Measurements from ENCODE around the gene GRIP2. TPM values are rescaled to one million over a fixed set of nuclear protein-coding genes. Genes with fewer than 3 reads are reported as not detected.

GRIP2 gene
- total RNA-seq, 1 experiment from 2014 or later = not detected

DNA sequence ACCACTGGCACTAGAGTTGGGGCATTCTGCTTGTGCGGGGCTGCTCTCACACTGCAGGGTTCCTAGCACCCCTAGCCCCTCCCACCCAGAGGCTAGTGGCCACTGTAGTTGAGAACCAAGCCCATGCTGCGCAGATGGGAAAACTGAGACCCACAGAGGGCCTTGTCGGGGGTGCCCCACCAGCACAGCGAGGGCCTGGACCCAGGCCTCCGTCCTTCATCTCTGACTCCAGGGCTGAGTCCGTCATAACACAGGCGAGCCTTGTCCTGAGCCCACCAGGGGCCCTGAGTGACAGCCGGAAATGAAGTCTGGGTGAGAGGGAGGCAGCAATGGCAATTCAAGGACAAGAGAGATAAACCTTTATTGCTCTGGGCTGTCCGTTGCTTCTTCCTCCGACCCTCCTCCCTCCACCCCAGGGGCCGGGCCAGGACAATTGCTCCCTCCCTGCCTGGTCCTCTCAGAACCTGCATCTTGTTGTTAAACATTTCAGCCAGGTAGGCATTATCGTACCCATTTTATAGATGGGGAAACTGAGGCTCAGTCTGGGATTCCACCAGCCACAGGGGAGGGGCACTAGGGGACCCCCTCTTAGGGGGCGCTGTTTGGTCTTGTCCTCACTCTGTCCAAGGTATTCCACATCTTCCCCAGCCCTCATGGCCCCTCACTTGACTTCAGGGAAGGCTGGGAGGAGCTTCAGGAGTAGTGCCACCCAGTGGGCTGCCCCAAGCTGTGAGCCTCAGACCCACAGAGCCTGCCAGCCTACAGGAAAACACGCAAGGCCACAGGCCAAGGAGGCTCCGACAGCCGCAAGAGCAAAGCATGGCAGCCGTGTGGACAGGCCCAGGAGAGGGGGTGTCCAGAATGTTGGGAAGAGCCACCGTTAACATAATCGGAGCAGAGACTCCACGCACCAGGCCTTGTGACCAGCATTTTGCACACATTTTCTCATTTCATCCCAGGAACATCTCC is 4.4 kb upstream of the GRIP2 start:
- peaks cover 17% of the 10 kb centered on the region for H3K27me3 Mint-ChIP-seq (ENCODE audit: insufficient read depth, unreplicated experiment)
- no peak for DNase-seq (ENCODE audit: unreplicated experiment)
- H3K36me3 Mint-ChIP-seq (ENCODE audit: insufficient read depth, unreplicated experiment) = no peaks in the 10 kb centered on the region
- no peaks in the 10 kb centered on the region for H3K9me3 Mint-ChIP-seq (ENCODE audit: unreplicated experiment)
- POLR2A ChIA-PET = no interaction called here
- TF ChIP-seq, protein P1, sequence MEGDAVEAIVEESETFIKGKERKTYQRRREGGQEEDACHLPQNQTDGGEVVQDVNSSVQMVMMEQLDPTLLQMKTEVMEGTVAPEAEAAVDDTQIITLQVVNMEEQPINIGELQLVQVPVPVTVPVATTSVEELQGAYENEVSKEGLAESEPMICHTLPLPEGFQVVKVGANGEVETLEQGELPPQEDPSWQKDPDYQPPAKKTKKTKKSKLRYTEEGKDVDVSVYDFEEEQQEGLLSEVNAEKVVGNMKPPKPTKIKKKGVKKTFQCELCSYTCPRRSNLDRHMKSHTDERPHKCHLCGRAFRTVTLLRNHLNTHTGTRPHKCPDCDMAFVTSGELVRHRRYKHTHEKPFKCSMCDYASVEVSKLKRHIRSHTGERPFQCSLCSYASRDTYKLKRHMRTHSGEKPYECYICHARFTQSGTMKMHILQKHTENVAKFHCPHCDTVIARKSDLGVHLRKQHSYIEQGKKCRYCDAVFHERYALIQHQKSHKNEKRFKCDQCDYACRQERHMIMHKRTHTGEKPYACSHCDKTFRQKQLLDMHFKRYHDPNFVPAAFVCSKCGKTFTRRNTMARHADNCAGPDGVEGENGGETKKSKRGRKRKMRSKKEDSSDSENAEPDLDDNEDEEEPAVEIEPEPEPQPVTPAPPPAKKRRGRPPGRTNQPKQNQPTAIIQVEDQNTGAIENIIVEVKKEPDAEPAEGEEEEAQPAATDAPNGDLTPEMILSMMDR (IDR thresholded peaks at IDR 0.05; ENCODE audit: unreplicated experiment) = no peak
- intact Hi-C loops (cut with micrococcal nuclease) = loop anchor here (5.0 to 10.0 kb wide), 2 partner anchors 282 to 650 kb away; no protein-coding TSS in a partner anchor
- no peak overlapping the region for H3K27ac Mint-ChIP-seq (ENCODE audit: low read depth, unreplicated experiment)
- H3K4me3 Mint-ChIP-seq (ENCODE audit: unreplicated experiment) = no peak overlapping the region
- no TSS peak for BruUV-seq (replicated peaks)
- peaks cover 9% of the 10 kb centered on the region for H3K4me1 Mint-ChIP-seq (ENCODE audit: insufficient read depth, unreplicated experiment)
- CTCF ChIA-PET = interaction anchor here (0.6 to 1.0 kb wide), 4 partner anchors 28 to 36 kb away, joined by 3 to 4 read pairs (median 3); no protein-coding TSS in a partner anchor

DNA sequence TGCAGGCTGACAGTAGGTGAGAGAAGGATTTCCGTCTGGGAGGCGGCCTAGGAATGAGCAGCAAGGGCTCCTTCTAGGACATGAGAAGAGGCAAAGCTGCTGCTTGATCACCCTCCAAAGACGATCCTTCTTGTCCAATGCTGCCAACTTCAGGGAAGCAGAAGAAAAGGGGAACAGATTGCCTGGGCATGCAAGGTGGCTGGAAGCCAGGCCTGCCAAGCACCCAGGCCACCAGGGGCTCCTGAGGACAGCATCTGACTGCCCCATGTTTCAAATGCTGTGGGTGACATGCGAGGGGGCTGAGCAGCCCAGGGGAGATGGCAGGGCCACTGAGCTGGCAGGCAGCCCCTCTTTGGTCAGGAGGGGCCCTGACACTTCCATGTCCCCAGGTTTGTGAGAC is 3.3 kb upstream of the GRIP2 start:
- H3K4me3 Mint-ChIP-seq (ENCODE audit: unreplicated experiment) = no peak overlapping the region
- no peaks in the 10 kb centered on the region for H3K36me3 Mint-ChIP-seq (ENCODE audit: insufficient read depth, unreplicated experiment)
- H3K9me3 Mint-ChIP-seq (ENCODE audit: unreplicated experiment) = no peaks in the 10 kb centered on the region
- CTCF ChIA-PET = interaction anchor here (0.8 to 1.0 kb wide), 3 partner anchors 17 to 35 kb away, joined by 3 to 4 read pairs (median 3); no protein-coding TSS in a partner anchor
- TF ChIP-seq, protein P1 (IDR thresholded peaks at IDR 0.05; ENCODE audit: unreplicated experiment) = no peak
- intact Hi-C loops (cut with micrococcal nuclease) = loop anchor here (10.0 kb wide), 1 partner anchor 649 kb away; no protein-coding TSS in a partner anchor
- H3K4me1 Mint-ChIP-seq (ENCODE audit: insufficient read depth, unreplicated experiment) = peaks cover 8% of the 10 kb centered on the region
- H3K27ac Mint-ChIP-seq (ENCODE audit: low read depth, unreplicated experiment) = no peak overlapping the region
- no peak for DNase-seq (ENCODE audit: unreplicated experiment)
- POLR2A ChIA-PET = interaction anchor here (0.6 kb wide), 1 partner anchor 46 kb away, joined by 3 read pairs; no protein-coding TSS in a partner anchor
- no TSS peak for BruUV-seq (replicated peaks)
- H3K27me3 Mint-ChIP-seq (ENCODE audit: insufficient read depth, unreplicated experiment) = peaks cover 17% of the 10 kb centered on the region

DNA sequence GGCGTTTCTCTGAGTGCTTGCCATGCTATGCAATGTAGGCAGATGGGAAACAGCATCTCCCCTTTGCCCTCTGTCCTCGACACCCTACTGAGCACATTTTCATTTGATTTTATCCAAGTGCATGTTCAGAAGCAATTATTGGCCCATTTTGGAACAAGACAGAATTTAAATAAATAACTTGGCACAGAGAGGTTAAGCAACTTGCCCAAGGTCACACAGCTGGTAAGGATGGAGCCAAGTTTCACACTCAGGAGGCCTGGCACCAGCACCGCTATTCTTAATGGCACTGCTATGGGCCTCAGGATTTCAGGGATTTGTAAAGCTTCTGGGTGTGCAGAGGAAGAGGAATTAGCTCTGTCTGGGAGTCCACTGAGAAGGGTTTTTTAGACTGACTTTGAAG is 2.5 kb upstream of the GRIP2 start:
- Mint-ChIP-seq H3K36me3 (ENCODE audit: insufficient read depth, unreplicated experiment) (no peaks in the 10 kb centered on the region), H3K9me3 (ENCODE audit: unreplicated experiment) (no peaks in the 10 kb centered on the region), H3K4me1 (ENCODE audit: insufficient read depth, unreplicated experiment) (peaks cover under 1% of the 10 kb centered on the region), H3K4me3 (ENCODE audit: unreplicated experiment) (no peak overlapping the region), H3K27ac (ENCODE audit: low read depth, unreplicated experiment) (no peak overlapping the region), H3K27me3 (ENCODE audit: insufficient read depth, unreplicated experiment) (peaks cover 17% of the 10 kb centered on the region)
- intact Hi-C loops (cut with micrococcal nuclease) = loop anchor here (10.0 kb wide), 1 partner anchor 648 kb away; no protein-coding TSS in a partner anchor
- no TSS peak for BruUV-seq (replicated peaks)
- TF ChIP-seq, protein P1 (IDR thresholded peaks at IDR 0.05; ENCODE audit: unreplicated experiment) = no peak
- POLR2A ChIA-PET = no interaction called here
- DNase-seq (ENCODE audit: unreplicated experiment) = no peak
- CTCF ChIA-PET = interaction anchor here (0.7 to 0.8 kb wide), 2 partner anchors 17 to 376 kb away, joined by 3 read pairs; no protein-coding TSS in a partner anchor

DNA sequence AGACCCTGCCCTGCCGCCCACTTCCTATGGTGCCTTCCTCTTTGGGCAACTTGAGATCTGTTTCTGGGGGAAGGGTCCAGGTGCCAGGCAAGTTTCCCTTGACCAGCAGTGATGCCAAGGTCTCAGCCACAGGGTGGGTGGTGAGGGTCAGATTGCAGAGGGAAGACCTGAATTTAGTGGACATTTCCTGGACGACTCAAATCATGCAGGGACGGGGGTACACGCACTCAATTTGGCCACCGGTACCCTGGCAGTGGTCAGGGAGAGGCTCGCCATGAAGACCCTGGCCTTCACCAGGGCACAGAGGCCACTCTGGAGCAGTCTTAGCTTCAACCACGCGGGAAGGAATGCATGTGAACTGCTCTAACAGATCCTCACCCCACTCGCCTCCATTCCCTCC is 1.5 kb upstream of the GRIP2 start:
- no TSS peak for BruUV-seq (replicated peaks)
- intact Hi-C loops (cut with micrococcal nuclease) = loop anchor here (10.0 kb wide), 1 partner anchor 647 kb away; no protein-coding TSS in a partner anchor
- no peak for DNase-seq (ENCODE audit: unreplicated experiment)
- Mint-ChIP-seq H3K9me3 (ENCODE audit: unreplicated experiment) (no peaks in the 10 kb centered on the region), H3K36me3 (ENCODE audit: insufficient read depth, unreplicated experiment) (no peaks in the 10 kb centered on the region), H3K4me3 (ENCODE audit: unreplicated experiment) (no peak overlapping the region), H3K4me1 (ENCODE audit: insufficient read depth, unreplicated experiment) (no peaks in the 10 kb centered on the region), H3K27ac (ENCODE audit: low read depth, unreplicated experiment) (no peak overlapping the region), H3K27me3 (ENCODE audit: insufficient read depth, unreplicated experiment) (peaks cover 14% of the 10 kb centered on the region)
- POLR2A ChIA-PET = no interaction called here
- CTCF ChIA-PET = no interaction called here
- TF ChIP-seq, protein P1 (IDR thresholded peaks at IDR 0.05; ENCODE audit: unreplicated experiment) = no peak

Data from MCF 10A (cell line).